Tibial artery (tissue), 4 donors: Measurements from ENCODE around the gene MAPK8.
A peak's percentile ranks its signal among the peaks of the same experiment; 100 is the strongest.

Experiments
- DNase-seq, 2 donors: peaks; one replicate each; pipeline ENCODE4 v3.0.0-alpha.2; 2019
- H3K27ac ChIP-seq, 2 donors: fragments of 200-600 bp; sonication (generic) in 1 of 2; 1 replicate in 1 of 2; 2 replicates in 1 of 2; pipeline ENCODE4 v1.5.1; 2018 to 2019; ENCODE audit warnings: mild to moderate bottlenecking in 1 of 2
- H3K27me3 ChIP-seq, 2 donors: fragments of 200-600 bp; sonication (generic) in 1 of 2; one replicate each; pipeline versions ENCODE4 v1.5.1 to v1.6.0; 2016 to 2019
- H3K36me3 ChIP-seq, 3 donors: fragments of 200-600 bp; sonication (generic) in 2 of 3; one replicate each; pipeline ENCODE4 v1.5.1; 2016 to 2019; ENCODE audit warnings: mild to moderate bottlenecking in 2 of 3
- H3K4me1 ChIP-seq, 4 donors: fragments of 200-600 bp; sonication (generic) in 2 of 4; 1 replicate in 3 of 4; 2 replicates in 1 of 4; pipeline ENCODE4 v1.5.1; 2016 to 2019
- H3K4me3 ChIP-seq, 2 donors: fragments of 200-600 bp; sonication (generic) in 1 of 2; 1 replicate in 1 of 2; 2 replicates in 1 of 2; pipeline ENCODE4 v1.5.1; 2018 to 2019; ENCODE audit warnings: mild to moderate bottlenecking in 2 of 2
- H3K9me3 ChIP-seq, 3 donors: fragments of 200-600 bp; sonication (generic) in 1 of 3; one replicate each; pipeline ENCODE4 v1.5.1; 2016 to 2019
- CTCF ChIP-seq, 2 experiments: fragments of 200-600 bp in 1 of 2; fragments of 450-650 bp in 1 of 2; IDR thresholded peaks; one replicate each; pipeline ENCODE4 v1.5.1; 2017 to 2019; ENCODE audit warnings: antibody characterized with exemption in 2 of 2, mild to moderate bottlenecking in 1 of 2, moderate library complexity in 1 of 2
- intact Hi-C: fragments of 100-400 bp; cut with DNase I; formaldehyde crosslinking; loops from one replicate; pipeline ENCODE4 v1.15.0; 2023; ENCODE audit warnings: low total_unique reads

Gene MAPK8

GRCh38 chr10:48464871-48465736, 158.6 kb downstream of the MAPK8 start:
- Histone ChIP-seq H3K36me3 (no peaks in the 10 kb centered on the region), H3K27ac (no peak overlapping the region), H3K4me3 (peak overlapping the region; percentile 22 to 24), H3K9me3 (no peaks in the 10 kb centered on the region), H3K27me3 (peaks cover 0 to 8% of the 10 kb centered on the region in 2 donors), H3K4me1 (peaks cover 0 to 38% (median 31%) of the 10 kb centered on the region in 4 donors)
- intact Hi-C loops, result no loop called here
- TF ChIP-seq CTCF (IDR thresholded peaks at IDR 0.05), result no peak
- no peak for DNase-seq

- peaks cover 0 to 8% of the 10 kb centered on the region in 2 donors for H3K27me3 ChIP-seq
- peak overlapping the region in 1 of 2 donors; percentile 33 for H3K4me3 ChIP-seq
- intact Hi-C loops, result no loop called here
- no peak overlapping the region for H3K27ac ChIP-seq
- DNase-seq, result no peak
- H3K4me1 ChIP-seq, result peaks cover 0 to 38% (median 31%) of the 10 kb centered on the region in 4 donors
- H3K36me3 ChIP-seq, result no peaks in the 10 kb centered on the region
- no peaks in the 10 kb centered on the region for H3K9me3 ChIP-seq
- no peak for TF ChIP-seq CTCF (IDR thresholded peaks at IDR 0.05)
Measured at GRCh38 chr10:48465860-48466521, 159.5 kb downstream of the MAPK8 start.

DNA sequence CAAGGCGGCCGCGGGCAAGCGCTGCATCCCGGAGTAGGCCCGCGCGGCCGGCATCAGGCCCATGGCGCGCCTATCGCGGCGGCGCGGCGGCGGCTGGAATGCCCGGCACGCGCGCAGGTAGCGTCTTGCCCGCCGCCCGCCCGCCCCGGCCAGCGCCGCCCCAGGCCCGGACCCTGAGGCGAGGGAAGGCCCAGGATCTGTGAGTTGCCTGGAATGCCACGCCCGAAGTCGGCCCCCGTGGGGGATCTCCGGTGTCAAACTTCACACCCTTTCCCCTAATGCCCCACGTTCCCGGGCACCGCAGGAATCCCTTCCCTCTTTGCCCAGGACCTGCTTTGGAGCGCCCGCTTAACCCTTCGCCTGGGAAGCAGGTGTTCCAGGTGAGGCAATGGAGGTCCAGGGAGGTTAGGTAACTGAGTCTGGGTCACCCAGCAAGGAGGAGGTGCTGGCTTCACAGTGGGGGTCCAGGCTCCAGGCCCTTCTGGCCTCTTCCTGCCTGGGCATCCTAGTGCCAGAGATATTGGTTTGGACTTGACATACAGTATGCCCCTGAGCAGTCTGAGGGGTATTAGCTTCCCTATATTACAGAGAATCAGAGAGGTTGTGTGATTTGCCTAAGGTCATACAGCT, 160.2 kb downstream of the MAPK8 start:
- H3K27me3 ChIP-seq, result peaks cover 0 to 8% of the 10 kb centered on the region in 2 donors
- no peak overlapping the region for H3K27ac ChIP-seq
- no peaks in the 10 kb centered on the region for H3K9me3 ChIP-seq
- intact Hi-C loops, result no loop called here
- peaks cover 0 to 38% (median 31%) of the 10 kb centered on the region in 4 donors for H3K4me1 ChIP-seq
- no peak for TF ChIP-seq CTCF (IDR thresholded peaks at IDR 0.05)
- no peaks in the 10 kb centered on the region for H3K36me3 ChIP-seq
- DNase-seq, result peak in 1 of 2 donors; percentile 62
- no peak overlapping the region for H3K4me3 ChIP-seq

- intact Hi-C loops, result no loop called here
- Histone ChIP-seq H3K27me3 (peaks cover 0 to 8% of the 10 kb centered on the region in 2 donors), H3K4me1 (peaks cover 0 to 38% (median 31%) of the 10 kb centered on the region in 4 donors), H3K9me3 (no peaks in the 10 kb centered on the region), H3K4me3 (no peak overlapping the region), H3K36me3 (no peaks in the 10 kb centered on the region), H3K27ac (no peak overlapping the region)
- no peak for DNase-seq
- no peak for TF ChIP-seq CTCF (IDR thresholded peaks at IDR 0.05)
Measured at GRCh38 chr10:48467669-48468068, 161.2 kb downstream of the MAPK8 start.

GRCh38 chr10:48468130-48468790, 161.8 kb downstream of the MAPK8 start:
- Histone ChIP-seq H3K27me3 (peaks cover 0 to 8% of the 10 kb centered on the region in 2 donors), H3K4me1 (peaks cover 0 to 35% (median 30%) of the 10 kb centered on the region in 4 donors), H3K27ac (no peak overlapping the region), H3K9me3 (no peaks in the 10 kb centered on the region), H3K4me3 (no peak overlapping the region), H3K36me3 (no peaks in the 10 kb centered on the region)
- intact Hi-C loops, result no loop called here
- no peak for TF ChIP-seq CTCF (IDR thresholded peaks at IDR 0.05)
- DNase-seq, result no peak
